OCI-LY7 (cell line): Measurements from ENCODE around the gene NMBR. TPM values are rescaled to one million over a fixed set of nuclear protein-coding genes. Genes with fewer than 3 reads are reported as not detected.

ENCODE experiments used
- BruUV-seq: library from RNA; stranded (reverse); fragments of 400-500 nt; replicated peaks from 2 replicates; lab custom pipeline; 2021; lab: Mats Ljungman, UMichigan
- CTCF ChIA-PET: fragments of 300-600 bp; sonication (Branson Sonifier 250); formaldehyde crosslinking; loops from one replicate; lab custom pipeline; 2022; ENCODE audit warnings: antibody characterized with exemption; ENCODE audit not compliant: unreplicated experiment; lab: Charles Lee
- POLR2A ChIA-PET: fragments of 300-600 bp; sonication (Branson Sonifier 250); formaldehyde crosslinking; loops from one replicate; lab custom pipeline; 2022; ENCODE audit warnings: antibody characterized with exemption; lab: Charles Lee
- DNase-seq: peaks from one replicate; pipeline ENCODE4 v3.0.0-alpha.2; 2015; ENCODE audit warnings: low spot score
- H2AFZ ChIP-seq: fragments of 200-600 bp; sonication (generic), shearing (Covaris generic); 2 replicates; pipeline ENCODE4 v1.6.1; 2014; ENCODE audit warnings: mild to moderate bottlenecking, antibody characterized with exemption, low read length, moderate library complexity
- H3K27ac ChIP-seq: fragments of 200-600 bp; sonication (generic); 2 replicates; pipeline ENCODE4 v1.5.1; 2014; ENCODE audit warnings: mixed run types, low read depth, mild to moderate bottlenecking, moderate library complexity, low read length, inconsistent platforms; ENCODE audit not compliant: poor library complexity, severe bottlenecking
- H3K36me3 ChIP-seq: fragments of 200-600 bp; sonication (generic); 2 replicates; pipeline ENCODE4 v1.6.1; 2014; ENCODE audit warnings: mild to moderate bottlenecking, antibody characterized with exemption, low read length, moderate library complexity, mixed read lengths; ENCODE audit not compliant: insufficient read depth
- H3K4me1 ChIP-seq: fragments of 200-600 bp; sonication (generic); 2 replicates; pipeline ENCODE4 v1.5.1; 2014; ENCODE audit warnings: mild to moderate bottlenecking, low read length; ENCODE audit not compliant: insufficient read depth, poor library complexity, severe bottlenecking
- H3K4me2 ChIP-seq: fragments of 200-600 bp; sonication (generic); 2 replicates; pipeline ENCODE4 v1.6.1; 2014; ENCODE audit warnings: mild to moderate bottlenecking, low read length
- H3K4me3 ChIP-seq: fragments of 200-600 bp; sonication (generic); 2 replicates; pipeline ENCODE4 v1.5.1; 2014; ENCODE audit warnings: mild to moderate bottlenecking, low read depth, low read length; ENCODE audit not compliant: poor library complexity, severe bottlenecking
- H3K79me2 ChIP-seq: fragments of 200-600 bp; sonication (generic); 2 replicates; pipeline ENCODE4 v1.6.1; 2016; ENCODE audit warnings: low read depth, mild to moderate bottlenecking, low read length, moderate library complexity, mixed read lengths; ENCODE audit not compliant: insufficient read depth
- H3K9me2 ChIP-seq: fragments of 200-600 bp; sonication (generic); 2 replicates; pipeline ENCODE4 v1.6.1; 2016; ENCODE audit warnings: mild to moderate bottlenecking, low read length, mixed read lengths; ENCODE audit not compliant: insufficient read depth
- H3K9me3 ChIP-seq: fragments of 200-600 bp; sonication (generic); 2 replicates; pipeline ENCODE4 v1.6.1; 2014; ENCODE audit warnings: mild to moderate bottlenecking, mixed run types, low read length, mixed read lengths
- H4K20me1 ChIP-seq: fragments of 200-600 bp; sonication (generic); 2 replicates; pipeline ENCODE4 v1.6.1; 2014; ENCODE audit warnings: mild to moderate bottlenecking, antibody characterized with exemption, low read length, moderate library complexity, mixed read lengths; ENCODE audit not compliant: insufficient read depth
- EZH2phosphoT487 ChIP-seq: fragments of 200-600 bp; sonication (generic); IDR thresholded peaks from 2 replicates; pipeline ENCODE4 v1.6.1; 2018; ENCODE audit warnings: low read depth, borderline replicate concordance, mild to moderate bottlenecking, mixed run types, antibody characterized with exemption, low read length, moderate library complexity, mixed read lengths
- intact Hi-C: fragments of 100-400 bp; cut with micrococcal nuclease; formaldehyde crosslinking; loops from one replicate; pipeline ENCODE4 v1.10.0; 2022; ENCODE audit not compliant: unreplicated experiment
- total RNA-seq, 2 experiments: library from RNA; depleted of rRNA in 1 of 2; stranded (reverse); fragments of >200 nt in 1 of 2; shearing (Covaris generic) in 1 of 2; gene quantifications; 2 replicates each; pipeline ENCODE4 v1.2.3, GENCODE V29; 2014 to 2022
- TF ChIP-seq, protein P1 (sequence below): fragments of 200-600 bp; sonication (generic); conservative IDR thresholded peaks from 2 replicates; pipeline ENCODE4 v1.5.1; 2014; ENCODE audit warnings: mild to moderate bottlenecking, antibody characterized with exemption, low read length, moderate library complexity, mixed read lengths

NMBR gene
- total RNA-seq, 2 experiments from 2014 or later: not detected

DNA sequence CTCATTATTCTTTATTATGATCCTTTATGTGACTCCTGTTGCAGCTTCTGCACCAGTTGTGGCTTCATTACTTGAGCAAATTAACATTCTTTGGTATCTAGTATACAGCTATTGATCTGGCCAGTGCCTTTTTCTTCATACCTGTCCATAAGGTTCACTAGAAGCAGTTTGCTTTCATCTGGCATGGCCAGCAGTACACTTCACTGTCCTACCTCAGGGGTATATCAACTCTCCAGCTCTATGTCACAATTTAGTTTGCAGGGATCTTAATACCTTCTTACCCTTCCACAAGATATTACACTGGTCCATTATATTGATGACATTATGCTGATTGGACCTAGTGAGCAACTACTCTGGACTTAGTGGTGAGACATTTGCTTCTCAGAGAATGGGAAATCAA lies 46.7 kb upstream of the NMBR start:
- H3K9me2 ChIP-seq: no peaks in the 10 kb centered on the region
- no peak for TF ChIP-seq EZH2phosphoT487
- TF ChIP-seq, protein P1, sequence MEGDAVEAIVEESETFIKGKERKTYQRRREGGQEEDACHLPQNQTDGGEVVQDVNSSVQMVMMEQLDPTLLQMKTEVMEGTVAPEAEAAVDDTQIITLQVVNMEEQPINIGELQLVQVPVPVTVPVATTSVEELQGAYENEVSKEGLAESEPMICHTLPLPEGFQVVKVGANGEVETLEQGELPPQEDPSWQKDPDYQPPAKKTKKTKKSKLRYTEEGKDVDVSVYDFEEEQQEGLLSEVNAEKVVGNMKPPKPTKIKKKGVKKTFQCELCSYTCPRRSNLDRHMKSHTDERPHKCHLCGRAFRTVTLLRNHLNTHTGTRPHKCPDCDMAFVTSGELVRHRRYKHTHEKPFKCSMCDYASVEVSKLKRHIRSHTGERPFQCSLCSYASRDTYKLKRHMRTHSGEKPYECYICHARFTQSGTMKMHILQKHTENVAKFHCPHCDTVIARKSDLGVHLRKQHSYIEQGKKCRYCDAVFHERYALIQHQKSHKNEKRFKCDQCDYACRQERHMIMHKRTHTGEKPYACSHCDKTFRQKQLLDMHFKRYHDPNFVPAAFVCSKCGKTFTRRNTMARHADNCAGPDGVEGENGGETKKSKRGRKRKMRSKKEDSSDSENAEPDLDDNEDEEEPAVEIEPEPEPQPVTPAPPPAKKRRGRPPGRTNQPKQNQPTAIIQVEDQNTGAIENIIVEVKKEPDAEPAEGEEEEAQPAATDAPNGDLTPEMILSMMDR: no peak
- ChIA-PET CTCF (no interaction called here), POLR2A (interaction anchor here (0.7 kb wide), 1 partner anchor 45 kb away, joined by 3 read pairs; no protein-coding TSS in a partner anchor)
- H3K9me3 ChIP-seq: no peaks in the 10 kb centered on the region
- peaks cover 5% of the 10 kb centered on the region; the same call in 1 of the 2 replicates for H3K79me2 ChIP-seq
- H4K20me1 ChIP-seq: no peaks in the 10 kb centered on the region
- no peak overlapping the region for H3K27ac ChIP-seq
- intact Hi-C loops: no loop called here
- no peaks in the 10 kb centered on the region for H3K4me1 ChIP-seq
- no peak for DNase-seq
- no TSS peak for BruUV-seq
- peaks cover 52% of the 10 kb centered on the region for H3K36me3 ChIP-seq
- no peak overlapping the region for H3K4me2 ChIP-seq
- no peak overlapping the region for H3K4me3 ChIP-seq
- H2AFZ ChIP-seq: no peak overlapping the region

- Histone ChIP-seq H4K20me1 (no peaks in the 10 kb centered on the region), H3K36me3 (peaks cover 45% of the 10 kb centered on the region), H3K9me3 (no peaks in the 10 kb centered on the region), H3K79me2 (peaks cover 5% of the 10 kb centered on the region; the same call in 1 of the 2 replicates), H3K4me3 (no peak overlapping the region), H3K27ac (no peak overlapping the region), H2AFZ (no peak overlapping the region), H3K4me1 (no peaks in the 10 kb centered on the region), H3K9me2 (no peaks in the 10 kb centered on the region), H3K4me2 (no peak overlapping the region)
- no TSS peak for BruUV-seq
- intact Hi-C loops: no loop called here
- CTCF ChIA-PET: no interaction called here
- TF ChIP-seq EZH2phosphoT487: no peak
- TF ChIP-seq, protein P1: no peak
- POLR2A ChIA-PET: no interaction called here
- no peak for DNase-seq
Measured at GRCh38 chr6:142192343-142192742, 45.4 kb upstream of the NMBR start.

DNA sequence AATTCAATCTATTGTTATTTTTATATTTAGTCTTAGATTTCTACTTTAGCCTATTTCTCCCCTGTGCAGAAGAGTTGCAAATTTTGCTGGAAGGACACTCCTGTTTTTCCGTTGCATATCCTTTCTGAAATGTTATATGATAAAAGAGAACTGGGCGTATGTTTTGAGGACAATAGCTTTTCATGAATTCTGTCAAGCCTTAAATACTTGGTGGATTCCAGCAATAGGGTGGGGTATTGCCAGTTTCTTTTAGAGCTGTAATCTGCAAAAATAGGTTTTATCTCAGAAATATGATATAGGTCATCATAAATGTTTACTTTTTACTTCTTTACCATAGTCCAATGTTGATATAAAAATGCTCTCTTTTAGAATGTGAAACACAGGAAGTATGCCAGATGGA lies 42.1 kb upstream of the NMBR start:
- DNase-seq: no peak
- no peak overlapping the region for H2AFZ ChIP-seq
- H3K4me1 ChIP-seq: no peaks in the 10 kb centered on the region
- H3K4me3 ChIP-seq: no peak overlapping the region
- BruUV-seq: no TSS peak
- TF ChIP-seq, protein P1: no peak
- no peak for TF ChIP-seq EZH2phosphoT487
- intact Hi-C loops: no loop called here
- H3K9me2 ChIP-seq: no peaks in the 10 kb centered on the region
- H3K79me2 ChIP-seq: no peaks in the 10 kb centered on the region
- ChIA-PET POLR2A (no interaction called here), CTCF (no interaction called here)
- H3K27ac ChIP-seq: no peak overlapping the region
- peaks cover 20% of the 10 kb centered on the region for H3K36me3 ChIP-seq
- H4K20me1 ChIP-seq: no peaks in the 10 kb centered on the region
- H3K4me2 ChIP-seq: no peak overlapping the region
- no peaks in the 10 kb centered on the region for H3K9me3 ChIP-seq
